ENCODE measurements around the gene GMDS. TPM values are rescaled to one million over a fixed set of nuclear protein-coding genes. Genes with fewer than 3 reads are reported as not detected.

Gene GMDS
- total and polyA plus RNA-seq, 2 of the 8 experiments (the other 6 are each of a cell fraction or from before 2014, with no cell fraction given): 16.8 to 50.0 TPM

DNA sequence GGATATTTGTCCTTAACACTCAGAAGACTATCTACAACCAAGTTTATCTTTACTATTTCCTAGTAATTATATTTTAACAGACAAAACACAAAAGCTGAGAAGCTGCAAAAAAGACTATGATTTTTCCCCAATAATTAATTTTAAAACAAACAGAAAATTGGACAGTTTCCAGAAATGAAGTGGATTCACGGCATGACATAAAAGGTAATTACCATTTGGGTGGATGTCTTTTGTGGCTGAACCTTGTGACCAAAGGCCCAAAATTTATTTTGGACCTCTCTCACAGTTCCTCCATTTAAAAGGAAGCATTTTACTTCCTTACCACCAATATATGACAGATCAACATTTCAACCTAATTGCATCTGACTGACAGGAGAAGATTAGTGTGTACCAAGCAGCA, 90.2 kb downstream of the GMDS start:
- no peak overlapping the region for H2BK5ac ChIP-seq (ENCODE audit: low read depth, low read length)
- H3K23me2 ChIP-seq (ENCODE audit: low read depth, low read length): no peaks in the 10 kb centered on the region
- H2AK5ac ChIP-seq (ENCODE audit: low read depth, low read length): no peak overlapping the region
- FAIRE-seq (no peak), DNase-seq (ENCODE audit: low read depth in 1 of 2, low spot score in 2 of 2) (no peak)
- no peak overlapping the region for H2BK12ac ChIP-seq (ENCODE audit: low read depth, low read length)
- no peak overlapping the region for H3K4me2 ChIP-seq (ENCODE audit: insufficient read depth in 1 of 2, low read depth in 2 of 2, low read length in 2 of 2)
- peaks cover 0 to 3% (median 1%) of the 10 kb centered on the region in 4 experiments; a peak in 4 of 7 replicates for H3K4me1 ChIP-seq (replicated peaks in 1 of 4; ENCODE audit: control insufficient read depth in 3 of 4, insufficient read depth in 4 of 4, low read length in 3 of 4)
- H3K27me3 ChIP-seq (replicated peaks in 1 of 4; ENCODE audit: control insufficient read depth in 3 of 4, extremely low read depth in 1 of 4, insufficient read depth in 3 of 4, low read length in 3 of 4): no peaks in the 10 kb centered on the region
- H3K9me3 ChIP-seq (ENCODE audit: insufficient read depth in 2 of 2, low read depth in 1 of 2, low read length in 1 of 2): no peaks in the 10 kb centered on the region
- H2BK15ac ChIP-seq (ENCODE audit: low read length): no peak overlapping the region
- H4K91ac ChIP-seq (replicated peaks; ENCODE audit: insufficient read length, low read length): no peak overlapping the region
- no peak overlapping the region for H3K56ac ChIP-seq (replicated peaks; ENCODE audit: insufficient read length, low read depth, low read length)
- no peak overlapping the region for H3K18ac ChIP-seq (ENCODE audit: extremely low read depth, low read length)
- no peak overlapping the region for H3K4ac ChIP-seq (replicated peaks; ENCODE audit: insufficient read length, low read depth, low read length)
- H3K79me2 ChIP-seq (ENCODE audit: control insufficient read depth in 1 of 2, insufficient read depth in 2 of 2, low read length in 2 of 2): peaks cover 0 to 8% of the 10 kb centered on the region in 2 experiments; a peak in 1 of 4 replicates
- H3K4me3 ChIP-seq (ENCODE audit: extremely low read depth in 1 of 4, insufficient read depth in 2 of 4, low read depth in 3 of 4, low read length in 4 of 4): no peak overlapping the region
- no peak overlapping the region for H3K9ac ChIP-seq (replicated peaks in 1 of 4; ENCODE audit: extremely low read depth in 1 of 4, low read depth in 3 of 4, low read length in 3 of 4)
- H3K36me3 ChIP-seq (ENCODE audit: control insufficient read depth in 2 of 4, insufficient read depth in 4 of 4, low read length in 3 of 4): no peaks in the 10 kb centered on the region
- H3K23ac ChIP-seq (ENCODE audit: insufficient read length): no peak overlapping the region
- 94% methylated on average over 1 of the region's 1 CpG; no CpG with 5 or more reads in 1 of the 2 experiments for WGBS, 2 experiments (ENCODE audit: extremely low coverage in 1 of 2, insufficient coverage in 1 of 2, insufficient read length in 1 of 2, insufficient replicate concordance in 2 of 2, low coverage in 1 of 2, low lambda C conversion rate in 2 of 2, missing lambda C conversion rate in 1 of 2)
- no peak overlapping the region for H3K27ac ChIP-seq (ENCODE audit: low read depth, low read length)
- POLR2A ChIA-PET (ENCODE audit: partially characterized antibody): no interaction called here
- no peak overlapping the region for H2BK20ac ChIP-seq (ENCODE audit: low read length)
- no peak overlapping the region for H2AFZ ChIP-seq (ENCODE audit: low read length)
- H3K79me1 ChIP-seq (ENCODE audit: low read depth, low read length): no peaks in the 10 kb centered on the region
- no peak overlapping the region for H3K14ac ChIP-seq (ENCODE audit: insufficient read length)
- CTCF ChIA-PET (ENCODE audit: partially characterized antibody): no interaction called here
- H4K5ac ChIP-seq (ENCODE audit: insufficient read length, low read depth, low read length): no peak overlapping the region
- no peaks in the 10 kb centered on the region for H4K20me1 ChIP-seq (replicated peaks in 1 of 2; ENCODE audit: control insufficient read depth in 1 of 2, insufficient read depth in 2 of 2, low read length in 2 of 2)
- no peak overlapping the region for H4K8ac ChIP-seq (ENCODE audit: extremely low read depth, insufficient read depth, low read length)
- no peak overlapping the region for H2BK120ac ChIP-seq (replicated peaks; ENCODE audit: low read depth, low read length)
- no peak for TF ChIP-seq RBBP5 (IDR thresholded peaks at IDR 0.05; ENCODE audit: borderline replicate concordance, low read depth, low read length)
- no peak for TF ChIP-seq KDM5A (IDR thresholded peaks at IDR 0.05; ENCODE audit: low read length)
- no peak for TF ChIP-seq SIX5 (IDR thresholded peaks at IDR 0.05; ENCODE audit: low read depth, low read length)
- TF ChIP-seq JUND (IDR thresholded peaks at IDR 0.05; ENCODE audit: low read length): no peak
- TF ChIP-seq SP1 (IDR thresholded peaks at IDR 0.05; ENCODE audit: low read depth, low read length): no peak
- TF ChIP-seq TEAD4 (IDR thresholded peaks at IDR 0.05; ENCODE audit: low read depth, low read length): no peak
- no peak for TF ChIP-seq CEBPB (IDR thresholded peaks at IDR 0.05; ENCODE audit: low read depth, low read length)
- TF ChIP-seq ASH2L (IDR thresholded peaks at IDR 0.05; ENCODE audit: low read length): no peak
- TF ChIP-seq SP4 (IDR thresholded peaks at IDR 0.05; ENCODE audit: low read length): no peak
- no peak for TF ChIP-seq GTF2F1 (IDR thresholded peaks at IDR 0.05; ENCODE audit: borderline replicate concordance, low read depth, low read length)
- no peak for TF ChIP-seq MAFK (IDR thresholded peaks at IDR 0.05; ENCODE audit: low read depth, low read length)
- TF ChIP-seq CBX5 (IDR thresholded peaks at IDR 0.05; ENCODE audit: low read depth, low read length): no peak
- TF ChIP-seq, protein P1, sequence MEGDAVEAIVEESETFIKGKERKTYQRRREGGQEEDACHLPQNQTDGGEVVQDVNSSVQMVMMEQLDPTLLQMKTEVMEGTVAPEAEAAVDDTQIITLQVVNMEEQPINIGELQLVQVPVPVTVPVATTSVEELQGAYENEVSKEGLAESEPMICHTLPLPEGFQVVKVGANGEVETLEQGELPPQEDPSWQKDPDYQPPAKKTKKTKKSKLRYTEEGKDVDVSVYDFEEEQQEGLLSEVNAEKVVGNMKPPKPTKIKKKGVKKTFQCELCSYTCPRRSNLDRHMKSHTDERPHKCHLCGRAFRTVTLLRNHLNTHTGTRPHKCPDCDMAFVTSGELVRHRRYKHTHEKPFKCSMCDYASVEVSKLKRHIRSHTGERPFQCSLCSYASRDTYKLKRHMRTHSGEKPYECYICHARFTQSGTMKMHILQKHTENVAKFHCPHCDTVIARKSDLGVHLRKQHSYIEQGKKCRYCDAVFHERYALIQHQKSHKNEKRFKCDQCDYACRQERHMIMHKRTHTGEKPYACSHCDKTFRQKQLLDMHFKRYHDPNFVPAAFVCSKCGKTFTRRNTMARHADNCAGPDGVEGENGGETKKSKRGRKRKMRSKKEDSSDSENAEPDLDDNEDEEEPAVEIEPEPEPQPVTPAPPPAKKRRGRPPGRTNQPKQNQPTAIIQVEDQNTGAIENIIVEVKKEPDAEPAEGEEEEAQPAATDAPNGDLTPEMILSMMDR (IDR thresholded peaks at IDR 0.05; ENCODE audit: control extremely low read depth in 1 of 3, insufficient read depth in 1 of 3, low read depth in 1 of 3, low read length in 3 of 3): no peak
- no peak for TF ChIP-seq EZH2 (IDR thresholded peaks at IDR 0.05; ENCODE audit: low read depth, low read length, severe bottlenecking)
